ENCODE data around the gene USP13. TPM values are rescaled to one million over a fixed set of nuclear protein-coding genes. Genes with fewer than 3 reads are reported as not detected.

The USP13 gene
- total and polyA plus RNA-seq, 2 of the 4 experiments (the other 2 are of a cell fraction): 9.2 to 18.1 TPM

DNA sequence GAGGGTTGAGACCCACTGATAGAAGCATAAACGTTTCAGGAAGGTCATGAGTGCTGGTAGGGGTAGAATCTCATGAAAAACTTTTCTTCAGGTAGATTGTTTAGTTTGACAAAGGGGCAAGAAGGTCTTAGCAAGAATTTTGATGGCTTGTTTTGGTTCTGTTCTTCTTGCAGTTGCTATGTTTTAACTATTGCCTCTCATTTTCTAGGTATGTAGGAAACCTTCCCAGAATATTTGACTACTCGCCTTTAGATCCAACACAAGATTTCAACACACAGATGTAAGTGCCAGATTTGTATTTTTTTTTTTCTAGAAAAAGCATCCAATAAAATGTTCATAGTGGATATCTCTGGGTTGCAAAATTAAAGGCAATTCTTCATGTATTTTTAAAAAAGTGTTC is 77.1 kb downstream of the USP13 start:
- H2AK5ac ChIP-seq (ENCODE audit: low read depth, low read length): no peak overlapping the region
- H3K14ac ChIP-seq (replicated peaks; ENCODE audit: low read depth, low read length): no peak overlapping the region
- peaks cover 7% of the 10 kb centered on the region for H3K36me3 ChIP-seq (ENCODE audit: control insufficient read depth, insufficient read depth, low read length)
- dilution Hi-C loops (cut with HindIII; ENCODE audit: low sequenced_read_pairs, unreplicated experiment) (no loop called here), intact Hi-C loops (cut with micrococcal nuclease) (no loop called here), in situ Hi-C loops (cut with MboI; ENCODE audit: low sequenced_read_pairs) (no loop called here)
- ChIA-PET CTCF (no interaction called here), POLR2A (ENCODE audit: unreplicated experiment) (no interaction called here)
- DNase-seq (no peak), ATAC-seq (ENCODE audit: low read depth) (no peak)
- H4K20me1 ChIP-seq (ENCODE audit: insufficient read depth, low read length): no peaks in the 10 kb centered on the region
- H4K91ac ChIP-seq (ENCODE audit: insufficient read depth, low read depth, low read length): no peak overlapping the region
- no peak overlapping the region for H4K5ac ChIP-seq (ENCODE audit: low read depth, low read length)
- H2BK5ac ChIP-seq (ENCODE audit: low read depth, low read length, poor library complexity, severe bottlenecking): no peak overlapping the region
- H3K4ac ChIP-seq (ENCODE audit: low read depth, low read length): no peak overlapping the region
- no peaks in the 10 kb centered on the region for H3K9me3 ChIP-seq (ENCODE audit: control insufficient read depth, insufficient read depth, low read length)
- no peak overlapping the region for H2BK15ac ChIP-seq (ENCODE audit: low read depth, low read length)
- H3K27me3 ChIP-seq (ENCODE audit: control insufficient read depth, insufficient read depth, low read length): no peaks in the 10 kb centered on the region
- no peak overlapping the region for H3K56ac ChIP-seq (ENCODE audit: extremely low read depth, insufficient read depth, low read length)
- WGBS, 2 experiments (ENCODE audit: extremely low coverage in 2 of 2, insufficient read length in 1 of 2): no CpG with 5 or more reads among the region's 2 CpGs
- no peak overlapping the region for H2BK120ac ChIP-seq (ENCODE audit: low read depth, low read length)
- no peak overlapping the region for H3K18ac ChIP-seq (ENCODE audit: low read depth, low read length)
- no peak overlapping the region for H4K8ac ChIP-seq (ENCODE audit: low read depth in 2 of 2, low read length in 2 of 2)
- H3K4me1 ChIP-seq (ENCODE audit: control insufficient read depth, insufficient read depth, low read length): peaks cover 1% of the 10 kb centered on the region
- H2AFZ ChIP-seq (replicated peaks; ENCODE audit: low read length, poor library complexity): no peak overlapping the region
- no peak overlapping the region for H3K4me3 ChIP-seq (ENCODE audit: insufficient read depth, low read depth, low read length)
- BruUV-seq (replicated peaks): no TSS peak
- H3K79me1 ChIP-seq (ENCODE audit: low read depth in 1 of 2, low read length in 2 of 2): peaks cover 3 to 25% of the 10 kb centered on the region in 2 experiments; a peak in 2 of 4 replicates
- no peak overlapping the region for H3K9ac ChIP-seq (ENCODE audit: low read depth, low read length)
- no peak overlapping the region for H2AK9ac ChIP-seq (replicated peaks; ENCODE audit: low read depth, low read length, poor library complexity)
- no peak overlapping the region for H3K23ac ChIP-seq (ENCODE audit: low read depth, low read length)
- TF ChIP-seq RAD21 (IDR thresholded peaks at IDR 0.05; ENCODE audit: low read length) (no peak), SMC3 (IDR thresholded peaks at IDR 0.05; ENCODE audit: low read depth, low read length) (no peak), CHD1 (IDR thresholded peaks at IDR 0.05; ENCODE audit: low read depth, low read length) (no peak), BHLHE40 (IDR thresholded peaks at IDR 0.05; ENCODE audit: low read depth, low read length) (no peak), RCOR1 (IDR thresholded peaks at IDR 0.05; ENCODE audit: insufficient replicate concordance, low read length) (no peak), POLR2A (IDR thresholded peaks at IDR 0.05; ENCODE audit: low read depth, low read length) (no peak), NFE2L2 (IDR thresholded peaks at IDR 0.05; ENCODE audit: low read depth, low read length) (no peak), CEBPB (IDR thresholded peaks at IDR 0.05; ENCODE audit: low read depth, low read length) (no peak), RFX5 (IDR thresholded peaks at IDR 0.05; ENCODE audit: low read depth, low read length) (no peak), MAZ (IDR thresholded peaks at IDR 0.05; ENCODE audit: borderline replicate concordance, low read depth, low read length) (no peak), FOS (IDR thresholded peaks at IDR 0.05; ENCODE audit: low read depth, low read length) (no peak), MAFK (IDR thresholded peaks at IDR 0.05; ENCODE audit: low read depth, low read length) (no peak), MXI1 (IDR thresholded peaks at IDR 0.05; ENCODE audit: borderline replicate concordance, low read depth, low read length) (no peak)
- TF ChIP-seq, protein P1, sequence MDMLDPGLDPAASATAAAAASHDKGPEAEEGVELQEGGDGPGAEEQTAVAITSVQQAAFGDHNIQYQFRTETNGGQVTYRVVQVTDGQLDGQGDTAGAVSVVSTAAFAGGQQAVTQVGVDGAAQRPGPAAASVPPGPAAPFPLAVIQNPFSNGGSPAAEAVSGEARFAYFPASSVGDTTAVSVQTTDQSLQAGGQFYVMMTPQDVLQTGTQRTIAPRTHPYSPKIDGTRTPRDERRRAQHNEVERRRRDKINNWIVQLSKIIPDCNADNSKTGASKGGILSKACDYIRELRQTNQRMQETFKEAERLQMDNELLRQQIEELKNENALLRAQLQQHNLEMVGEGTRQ (IDR thresholded peaks at IDR 0.05; ENCODE audit: low read depth, low read length): no peak
- TF ChIP-seq, protein P2, sequence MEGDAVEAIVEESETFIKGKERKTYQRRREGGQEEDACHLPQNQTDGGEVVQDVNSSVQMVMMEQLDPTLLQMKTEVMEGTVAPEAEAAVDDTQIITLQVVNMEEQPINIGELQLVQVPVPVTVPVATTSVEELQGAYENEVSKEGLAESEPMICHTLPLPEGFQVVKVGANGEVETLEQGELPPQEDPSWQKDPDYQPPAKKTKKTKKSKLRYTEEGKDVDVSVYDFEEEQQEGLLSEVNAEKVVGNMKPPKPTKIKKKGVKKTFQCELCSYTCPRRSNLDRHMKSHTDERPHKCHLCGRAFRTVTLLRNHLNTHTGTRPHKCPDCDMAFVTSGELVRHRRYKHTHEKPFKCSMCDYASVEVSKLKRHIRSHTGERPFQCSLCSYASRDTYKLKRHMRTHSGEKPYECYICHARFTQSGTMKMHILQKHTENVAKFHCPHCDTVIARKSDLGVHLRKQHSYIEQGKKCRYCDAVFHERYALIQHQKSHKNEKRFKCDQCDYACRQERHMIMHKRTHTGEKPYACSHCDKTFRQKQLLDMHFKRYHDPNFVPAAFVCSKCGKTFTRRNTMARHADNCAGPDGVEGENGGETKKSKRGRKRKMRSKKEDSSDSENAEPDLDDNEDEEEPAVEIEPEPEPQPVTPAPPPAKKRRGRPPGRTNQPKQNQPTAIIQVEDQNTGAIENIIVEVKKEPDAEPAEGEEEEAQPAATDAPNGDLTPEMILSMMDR (conservative IDR thresholded peaks at IDR 0.05; ENCODE audit: low read depth, low read length): no peak
- TF ChIP-seq, protein P3, sequence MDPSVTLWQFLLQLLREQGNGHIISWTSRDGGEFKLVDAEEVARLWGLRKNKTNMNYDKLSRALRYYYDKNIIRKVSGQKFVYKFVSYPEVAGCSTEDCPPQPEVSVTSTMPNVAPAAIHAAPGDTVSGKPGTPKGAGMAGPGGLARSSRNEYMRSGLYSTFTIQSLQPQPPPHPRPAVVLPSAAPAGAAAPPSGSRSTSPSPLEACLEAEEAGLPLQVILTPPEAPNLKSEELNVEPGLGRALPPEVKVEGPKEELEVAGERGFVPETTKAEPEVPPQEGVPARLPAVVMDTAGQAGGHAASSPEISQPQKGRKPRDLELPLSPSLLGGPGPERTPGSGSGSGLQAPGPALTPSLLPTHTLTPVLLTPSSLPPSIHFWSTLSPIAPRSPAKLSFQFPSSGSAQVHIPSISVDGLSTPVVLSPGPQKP (IDR thresholded peaks at IDR 0.05; ENCODE audit: borderline replicate concordance, low read depth, low read length): no peak
- no peak overlapping the region for H3K27ac ChIP-seq (ENCODE audit: insufficient read depth, low read length)
- H3K4me2 ChIP-seq (ENCODE audit: low read depth, low read length): no peak overlapping the region
- peaks cover 12% of the 10 kb centered on the region for H3K9me1 ChIP-seq (ENCODE audit: insufficient read depth, low read length)
- no peak overlapping the region for H2BK20ac ChIP-seq (ENCODE audit: low read depth, low read length)
